SK-N-SH (cell line): ENCODE results near the gene FNDC3B. TPM values are rescaled to one million over a fixed set of nuclear protein-coding genes. Genes with fewer than 3 reads are reported as not detected.

Experiments used
- CTCF ChIA-PET: fragments of 300-600, 350-600 bp; formaldehyde crosslinking; extraction: SDS; loops from one replicate; lab custom pipeline; 2021; lab: Yijun Ruan, JAX
- POLR2A ChIA-PET: fragments of 350-600 bp; sonication (Branson Sonifier 250); formaldehyde crosslinking; extraction: SDS; loops from one replicate; lab custom pipeline; 2020; ENCODE audit warnings: antibody characterized with exemption, inconsistent platforms; lab: Yijun Ruan, JAX
- DNase-seq: peaks from one replicate; pipeline ENCODE4 v3.0.0; 2012
- H2AFZ ChIP-seq: fragments of 200-600 bp; sonication (generic); 2 replicates; pipeline ENCODE4 v1.8.1; 2016; ENCODE audit warnings: antibody characterized with exemption, mild to moderate bottlenecking, low read depth
- H3F3A ChIP-seq: fragments of 200-600 bp; sonication (generic); replicated peaks from 2 replicates; pipeline ENCODE3; 2016; ENCODE audit warnings: antibody characterized with exemption, mild to moderate bottlenecking; ENCODE audit not compliant: insufficient read depth
- H3K27ac ChIP-seq, 2 experiments: fragments of 200-500 bp in 1 of 2; fragments of 200-600 bp in 1 of 2; sonication (Bioruptor generic) in 1 of 2; sonication (generic), shearing (Covaris generic) in 1 of 2; 2 replicates each; pipeline versions ENCODE4 v1.5.1 to v1.6.1; 2014 to 2016; ENCODE audit warnings: low read depth in 2 of 2, inconsistent platforms in 1 of 2, low read length in 1 of 2, mild to moderate bottlenecking in 1 of 2, mixed read lengths in 1 of 2
- H3K27me3 ChIP-seq: fragments of 200-600 bp; sonication (generic), shearing (Covaris generic); 2 replicates; pipeline ENCODE4 v1.6.1; 2016; ENCODE audit warnings: mixed run types; ENCODE audit not compliant: insufficient read depth
- H3K36me3 ChIP-seq, 2 experiments: fragments of 200-500 bp in 1 of 2; fragments of 200-600 bp in 1 of 2; sonication (Bioruptor generic) in 1 of 2; sonication (generic) in 1 of 2; replicated peaks in 1 of 2; 2 replicates each; pipeline versions ENCODE3 to v1.5.1; 2014 to 2016; ENCODE audit warnings: low read length in 1 of 2, mild to moderate bottlenecking in 1 of 2; ENCODE audit not compliant: insufficient read depth in 2 of 2, control insufficient read depth in 1 of 2
- H3K4me1 ChIP-seq, 2 experiments: fragments of 200-500 bp in 1 of 2; fragments of 200-600 bp in 1 of 2; sonication (Bioruptor generic) in 1 of 2; sonication (generic), shearing (Covaris generic) in 1 of 2; 2 replicates each; pipeline versions ENCODE4 v1.5.1 to v1.6.1; 2014 to 2016; ENCODE audit warnings: low read depth in 1 of 2, low read length in 1 of 2, mixed run types in 1 of 2; ENCODE audit not compliant: insufficient read depth in 2 of 2, control insufficient read depth in 1 of 2
- H3K4me2 ChIP-seq: fragments of 200-600 bp; sonication (generic), shearing (Covaris generic); 2 replicates; pipeline ENCODE4 v1.6.1; 2017; ENCODE audit warnings: mixed run types
- H3K4me3 ChIP-seq, 2 experiments: fragments of 200-500 bp in 1 of 2; fragments of 200-600 bp in 1 of 2; sonication (Bioruptor generic) in 1 of 2; sonication (generic), shearing (Covaris generic) in 1 of 2; 2 replicates each; pipeline versions ENCODE4 v1.5.1 to v1.8.1; 2014 to 2016; ENCODE audit warnings: low read depth in 2 of 2, inconsistent platforms in 1 of 2, low read length in 1 of 2, mild to moderate bottlenecking in 1 of 2, mixed read lengths in 1 of 2, moderate library complexity in 1 of 2
- H3K79me2 ChIP-seq: fragments of 200-600 bp; sonication (generic); 2 replicates; pipeline ENCODE4 v1.8.1; 2017; ENCODE audit warnings: mild to moderate bottlenecking; ENCODE audit not compliant: insufficient read depth
- H3K9ac ChIP-seq: fragments of 200-600 bp; sonication (generic); 2 replicates; pipeline ENCODE4 v1.6.1; 2017; ENCODE audit warnings: mixed run types
- H3K9me2 ChIP-seq: fragments of 200-600 bp; sonication (generic); 2 replicates; pipeline ENCODE4 v1.6.1; 2017; ENCODE audit warnings: mixed run types
- H3K9me3 ChIP-seq: fragments of 200-600 bp; sonication (generic); 2 replicates; pipeline ENCODE4 v1.6.1; 2017; ENCODE audit warnings: mixed run types, mild to moderate bottlenecking, moderate library complexity
- H4K20me1 ChIP-seq: fragments of 200-600 bp; sonication (generic); 2 replicates; pipeline ENCODE4 v1.6.1; 2017; ENCODE audit warnings: mild to moderate bottlenecking, mixed run types; ENCODE audit not compliant: insufficient read depth
- ELF1 ChIP-seq: IDR thresholded peaks from 2 replicates; pipeline ENCODE4 v1.4.0; 2012
- EP300 ChIP-seq, 2 experiments: IDR thresholded peaks; 2 replicates each; pipeline versions ENCODE4 v1.4.0 to v1.6.1; 2012; ENCODE audit warnings: borderline replicate concordance in 1 of 2, low read depth in 1 of 2, low read length in 1 of 2
- FOXJ3 ChIP-seq: sonication (generic); formaldehyde crosslinking; IDR thresholded peaks from 2 replicates; pipeline ENCODE4 v1.5.1; 2020; ENCODE audit warnings: mild to moderate bottlenecking, missing genetic modification reagents
- FOXM1 ChIP-seq: IDR thresholded peaks from 2 replicates; pipeline ENCODE4 v1.4.0; 2012; ENCODE audit warnings: low read depth, mild to moderate bottlenecking
- JUND ChIP-seq: IDR thresholded peaks from 2 replicates; pipeline ENCODE4 v1.4.0; 2012
- MEF2A ChIP-seq: IDR thresholded peaks from 2 replicates; pipeline ENCODE4 v1.4.0; 2012; ENCODE audit warnings: low read depth, borderline replicate concordance
- MXI1 ChIP-seq: IDR thresholded peaks from 2 replicates; pipeline ENCODE4 v1.6.1; 2012; ENCODE audit warnings: mild to moderate bottlenecking, low read depth, low read length, improper control_type of control experiment
- NRF1 ChIP-seq: IDR thresholded peaks from 2 replicates; pipeline ENCODE4 v1.6.1; 2012; ENCODE audit warnings: low read depth, mild to moderate bottlenecking, low read length
- RAD21 ChIP-seq: IDR thresholded peaks from 2 replicates; pipeline ENCODE4 v1.6.1; 2012; ENCODE audit warnings: mild to moderate bottlenecking, low read length
- RCOR1 ChIP-seq: fragments of 150-350 bp; IDR thresholded peaks from 2 replicates; pipeline ENCODE4 v1.6.1; 2017; ENCODE audit warnings: antibody characterized with exemption, low read length
- REST ChIP-seq: IDR thresholded peaks from 2 replicates; pipeline ENCODE4 v1.6.1; 2012; ENCODE audit warnings: mild to moderate bottlenecking, low read depth, low read length, moderate library complexity
- SIN3A ChIP-seq: IDR thresholded peaks from 2 replicates; pipeline ENCODE4 v1.6.1; 2012; ENCODE audit warnings: low read depth, mild to moderate bottlenecking, low read length, moderate library complexity, borderline replicate concordance
- TAF1 ChIP-seq: IDR thresholded peaks from 2 replicates; pipeline ENCODE4 v1.6.1; 2012; ENCODE audit warnings: low read depth, mild to moderate bottlenecking, low read length, moderate library complexity, borderline replicate concordance
- TEAD4 ChIP-seq: IDR thresholded peaks from 2 replicates; pipeline ENCODE4 v1.4.0; 2012; ENCODE audit warnings: mild to moderate bottlenecking, borderline replicate concordance; ENCODE audit not compliant: insufficient read depth
- USF2 ChIP-seq: fragments of 150-350 bp; IDR thresholded peaks from 2 replicates; pipeline ENCODE4 v1.6.1; 2017; ENCODE audit warnings: antibody characterized with exemption, low read length, low read depth, borderline replicate concordance
- YY1 ChIP-seq: IDR thresholded peaks from 2 replicates; pipeline ENCODE4 v1.4.0; 2012; ENCODE audit warnings: low read depth, mild to moderate bottlenecking
- ZBTB33 ChIP-seq: IDR thresholded peaks from 2 replicates; pipeline ENCODE4 v1.4.0; 2012; ENCODE audit warnings: low read depth, borderline replicate concordance
- WGBS: methylation state at CpG from one replicate; pipeline ENCODE4 v1.1.6; 2017; ENCODE audit warnings: low lambda C conversion rate; 5-methylcytosine and 5-hydroxymethylcytosine counted together
- polyA plus RNA-seq, 3 experiments: library from polyadenylated mRNA; depleted of rRNA; stranded (reverse); fragments of >200 nt; gene quantifications; 2 replicates each; pipeline ENCODE4 v1.2.3, GENCODE V29; 2012

Gene FNDC3B
- polyA plus RNA-seq, 1 of the 3 experiments (the other 2 are of a cell fraction) = 10.4 TPM

GRCh38 chr3:172094621-172095557 is 55.5 kb downstream of the FNDC3B start:
- peak; percentile 30 for DNase-seq
- Histone ChIP-seq H3F3A (peaks cover 6% of the 10 kb centered on the region), H3K4me3 (no peak overlapping the region), H3K27me3 (no peaks in the 10 kb centered on the region), H3K27ac (peak overlapping the region in 1 of 2 experiments; percentile 5; a peak in 1 of 4 replicates), H4K20me1 (peaks cover 87% of the 10 kb centered on the region), H3K36me3 (peaks cover 2 to 24% of the 10 kb centered on the region in 2 experiments), H3K9me3 (no peaks in the 10 kb centered on the region), H3K9ac (no peak overlapping the region), H3K4me1 (peaks cover 5 to 34% of the 10 kb centered on the region in 2 experiments; a peak in 3 of 4 replicates), H3K9me2 (no peaks in the 10 kb centered on the region), H2AFZ (no peak overlapping the region), H3K4me2 (no peak overlapping the region), H3K79me2 (peaks cover 97% of the 10 kb centered on the region)
- ChIA-PET CTCF (interaction anchor here (1.1 kb wide), 1 partner anchor 9 kb away, joined by 4 read pairs; no protein-coding TSS in a partner anchor), POLR2A (no interaction called here)
- 90% methylated on average over 7 of the region's 7 CpGs for WGBS
- TF ChIP-seq RCOR1 (0 out of 2 replicates have a peak, but pooled peaks have one; percentile 17), FOXJ3 (no peak)

DNA sequence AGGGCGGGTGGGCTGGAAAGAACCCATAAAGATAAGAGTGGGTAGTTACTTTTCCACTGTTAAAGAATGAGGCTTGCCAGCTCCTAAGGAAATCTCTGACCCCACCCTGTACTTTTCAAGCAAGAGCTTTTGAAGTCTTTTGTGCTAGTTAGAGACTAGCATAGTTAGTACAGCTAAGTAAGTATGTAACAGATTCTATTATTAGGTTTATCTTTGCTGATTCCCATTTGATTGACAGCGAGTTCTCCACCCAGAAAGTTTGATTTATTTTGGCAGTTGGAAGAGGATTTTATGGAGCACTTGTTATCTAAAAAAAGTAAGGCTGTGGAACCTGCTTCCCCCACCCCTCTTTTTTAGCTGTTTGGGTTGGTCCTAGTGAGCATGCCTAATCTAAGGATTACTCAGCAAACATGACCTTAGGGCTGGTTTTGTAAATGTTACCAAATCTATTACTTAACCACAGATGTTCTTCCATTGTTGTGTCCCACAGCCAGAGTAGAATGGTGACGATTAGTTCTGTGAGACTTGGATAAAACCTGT is 57.6 kb downstream of the FNDC3B start:
- no peaks in the 10 kb centered on the region for H3K9me2 ChIP-seq
- no peak overlapping the region for H3K4me3 ChIP-seq
- H3K9me3 ChIP-seq = no peaks in the 10 kb centered on the region
- H3F3A ChIP-seq = peaks cover 6% of the 10 kb centered on the region
- no peak overlapping the region for H3K9ac ChIP-seq
- H3K4me2 ChIP-seq = no peak overlapping the region
- H4K20me1 ChIP-seq = peaks cover 89% of the 10 kb centered on the region
- no peaks in the 10 kb centered on the region for H3K27me3 ChIP-seq
- peaks cover 97% of the 10 kb centered on the region for H3K79me2 ChIP-seq
- ChIA-PET CTCF (no interaction called here), POLR2A (no interaction called here)
- peaks cover 5 to 34% of the 10 kb centered on the region in 2 experiments; a peak in 3 of 4 replicates for H3K4me1 ChIP-seq
- no peak overlapping the region for H2AFZ ChIP-seq
- no peak overlapping the region for H3K27ac ChIP-seq
- DNase-seq = no peak
- 88% methylated on average over 3 of the region's 3 CpGs for WGBS
- H3K36me3 ChIP-seq = peaks cover 2 to 25% of the 10 kb centered on the region in 2 experiments
- no peak for TF ChIP-seq MEF2A
- no peak for TF ChIP-seq FOXJ3
- TF ChIP-seq REST = no peak
- no peak for TF ChIP-seq TAF1
- TF ChIP-seq TEAD4 = no peak
- no peak for TF ChIP-seq YY1
- TF ChIP-seq RCOR1 = no peak
- TF ChIP-seq MXI1 = no peak
- no peak for TF ChIP-seq NRF1
- no peak for TF ChIP-seq ELF1
- no peak for TF ChIP-seq RAD21
- TF ChIP-seq USF2 = no peak
- no peak for TF ChIP-seq JUND
- no peak for TF ChIP-seq SIN3A
- no peak for TF ChIP-seq FOXM1
- no peak for TF ChIP-seq EP300 (IDR thresholded peaks at IDR 0.05; ENCODE audit: borderline replicate concordance in 1 of 2, low read depth in 1 of 2, low read length in 1 of 2)
- TF ChIP-seq ZBTB33 = no peak
